ENCODE data around the gene BRPF1.

DNA sequence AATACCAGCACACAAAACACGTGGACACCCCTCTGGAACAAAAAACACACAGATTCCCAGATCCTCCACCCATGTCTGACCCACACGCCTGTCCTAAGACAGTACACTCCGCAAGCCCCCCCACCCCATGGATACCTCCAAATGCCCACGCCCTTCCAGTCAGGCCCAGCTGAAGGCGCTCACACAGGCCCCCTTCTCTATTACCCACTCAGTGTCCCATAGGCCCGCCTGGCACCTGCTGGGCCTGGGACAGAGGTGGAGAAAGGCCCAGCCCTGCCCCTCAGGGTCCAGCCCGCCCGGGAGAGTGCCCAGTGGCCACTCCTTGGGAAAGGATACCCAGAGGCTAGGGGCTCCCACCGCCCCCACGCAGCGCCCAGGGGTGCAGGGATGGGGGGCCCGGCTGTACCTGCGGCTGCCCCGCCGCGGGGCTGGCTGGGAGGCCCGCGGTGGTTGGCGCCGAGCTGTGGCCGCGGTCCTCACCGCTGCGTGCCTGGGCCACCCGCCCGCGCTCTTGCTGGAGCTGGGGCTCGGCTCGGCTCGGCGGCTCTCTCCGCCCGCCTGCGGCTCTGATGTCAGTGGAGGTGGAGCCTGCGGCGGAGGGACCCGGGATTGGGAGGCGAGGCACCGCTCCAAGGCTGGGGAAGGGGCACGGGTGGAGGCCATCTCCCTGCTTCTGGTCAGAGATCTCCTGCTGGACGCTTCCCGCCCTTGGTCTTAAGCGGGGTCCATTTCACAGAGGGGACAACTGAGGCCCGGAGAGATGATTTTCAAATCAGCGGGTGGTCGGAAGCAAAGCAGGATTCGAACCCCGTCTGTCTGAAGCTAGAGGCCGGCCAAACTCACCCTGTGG lies 38.1 kb downstream of the BRPF1 start, which contains the start of gene CAMK1:
- TF ChIP-seq, protein P1, sequence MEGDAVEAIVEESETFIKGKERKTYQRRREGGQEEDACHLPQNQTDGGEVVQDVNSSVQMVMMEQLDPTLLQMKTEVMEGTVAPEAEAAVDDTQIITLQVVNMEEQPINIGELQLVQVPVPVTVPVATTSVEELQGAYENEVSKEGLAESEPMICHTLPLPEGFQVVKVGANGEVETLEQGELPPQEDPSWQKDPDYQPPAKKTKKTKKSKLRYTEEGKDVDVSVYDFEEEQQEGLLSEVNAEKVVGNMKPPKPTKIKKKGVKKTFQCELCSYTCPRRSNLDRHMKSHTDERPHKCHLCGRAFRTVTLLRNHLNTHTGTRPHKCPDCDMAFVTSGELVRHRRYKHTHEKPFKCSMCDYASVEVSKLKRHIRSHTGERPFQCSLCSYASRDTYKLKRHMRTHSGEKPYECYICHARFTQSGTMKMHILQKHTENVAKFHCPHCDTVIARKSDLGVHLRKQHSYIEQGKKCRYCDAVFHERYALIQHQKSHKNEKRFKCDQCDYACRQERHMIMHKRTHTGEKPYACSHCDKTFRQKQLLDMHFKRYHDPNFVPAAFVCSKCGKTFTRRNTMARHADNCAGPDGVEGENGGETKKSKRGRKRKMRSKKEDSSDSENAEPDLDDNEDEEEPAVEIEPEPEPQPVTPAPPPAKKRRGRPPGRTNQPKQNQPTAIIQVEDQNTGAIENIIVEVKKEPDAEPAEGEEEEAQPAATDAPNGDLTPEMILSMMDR (IDR thresholded peaks at IDR 0.05), result no peak
- peak; percentile 94 for TF ChIP-seq POLR2A (IDR thresholded peaks at IDR 0.05)

Measured in right lobe of liver (tissue), 4 donors.